ENCODE data around the gene ZNF346.

ZNF346 gene

DNA sequence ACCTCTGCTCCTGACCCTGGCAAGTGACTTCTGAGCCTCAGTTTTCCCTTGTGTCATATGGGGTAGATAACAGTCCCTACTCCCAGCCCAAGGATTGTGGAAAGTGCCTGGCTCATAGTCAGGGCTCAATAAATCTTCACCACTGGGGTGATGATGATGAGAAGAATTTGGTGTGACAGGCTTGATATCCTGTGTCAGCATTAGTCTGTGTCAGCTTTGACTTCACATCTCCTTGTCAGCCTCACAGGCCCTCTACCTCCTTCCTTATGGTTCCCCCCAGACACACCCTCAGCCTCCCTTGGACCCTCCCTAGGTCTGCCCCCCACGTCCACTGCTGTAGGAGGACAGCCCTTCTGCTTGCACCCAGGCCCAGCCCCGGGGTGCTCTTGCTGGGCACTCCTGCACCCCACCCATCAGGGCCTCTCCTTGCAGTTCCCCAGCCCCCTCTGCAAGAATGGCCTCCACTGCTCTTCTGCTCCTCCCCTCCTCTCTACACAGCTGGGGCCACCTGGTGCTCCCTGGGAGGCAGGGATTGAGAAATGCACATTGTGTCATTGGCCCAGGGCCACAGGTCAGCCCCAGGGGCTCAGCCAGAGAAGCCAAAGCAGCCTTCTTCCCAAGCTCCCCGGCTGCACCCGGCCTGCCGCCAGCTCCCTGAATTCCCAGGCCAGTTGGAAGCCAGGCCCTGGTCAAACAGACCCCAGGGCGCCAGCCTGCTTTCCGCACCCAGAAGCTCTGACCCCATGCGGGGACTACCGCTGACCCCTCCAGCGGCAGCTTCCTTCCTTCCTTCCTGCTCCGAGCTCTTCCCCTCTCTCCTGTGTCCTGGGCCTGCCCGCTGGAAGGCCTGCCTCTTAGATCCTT lies 72.0 kb downstream of the ZNF346 start (continued):
- TF ChIP-seq, protein P1, sequence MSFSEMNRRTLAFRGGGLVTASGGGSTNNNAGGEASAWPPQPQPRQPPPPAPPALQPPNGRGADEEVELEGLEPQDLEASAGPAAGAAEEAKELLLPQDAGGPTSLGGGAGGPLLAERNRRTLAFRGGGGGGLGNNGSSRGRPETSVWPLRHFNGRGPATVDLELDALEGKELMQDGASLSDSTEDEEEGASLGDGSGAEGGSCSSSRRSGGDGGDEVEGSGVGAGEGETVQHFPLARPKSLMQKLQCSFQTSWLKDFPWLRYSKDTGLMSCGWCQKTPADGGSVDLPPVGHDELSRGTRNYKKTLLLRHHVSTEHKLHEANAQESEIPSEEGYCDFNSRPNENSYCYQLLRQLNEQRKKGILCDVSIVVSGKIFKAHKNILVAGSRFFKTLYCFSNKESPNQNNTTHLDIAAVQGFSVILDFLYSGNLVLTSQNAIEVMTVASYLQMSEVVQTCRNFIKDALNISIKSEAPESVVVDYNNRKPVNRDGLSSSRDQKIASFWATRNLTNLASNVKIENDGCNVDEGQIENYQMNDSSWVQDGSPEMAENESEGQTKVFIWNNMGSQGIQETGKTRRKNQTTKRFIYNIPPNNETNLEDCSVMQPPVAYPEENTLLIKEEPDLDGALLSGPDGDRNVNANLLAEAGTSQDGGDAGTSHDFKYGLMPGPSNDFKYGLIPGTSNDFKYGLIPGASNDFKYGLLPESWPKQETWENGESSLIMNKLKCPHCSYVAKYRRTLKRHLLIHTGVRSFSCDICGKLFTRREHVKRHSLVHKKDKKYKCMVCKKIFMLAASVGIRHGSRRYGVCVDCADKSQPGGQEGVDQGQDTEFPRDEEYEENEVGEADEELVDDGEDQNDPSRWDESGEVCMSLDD (tag by site-specific recombination; IDR thresholded peaks at IDR 0.05): no peak
- TF ChIP-seq, protein P2, sequence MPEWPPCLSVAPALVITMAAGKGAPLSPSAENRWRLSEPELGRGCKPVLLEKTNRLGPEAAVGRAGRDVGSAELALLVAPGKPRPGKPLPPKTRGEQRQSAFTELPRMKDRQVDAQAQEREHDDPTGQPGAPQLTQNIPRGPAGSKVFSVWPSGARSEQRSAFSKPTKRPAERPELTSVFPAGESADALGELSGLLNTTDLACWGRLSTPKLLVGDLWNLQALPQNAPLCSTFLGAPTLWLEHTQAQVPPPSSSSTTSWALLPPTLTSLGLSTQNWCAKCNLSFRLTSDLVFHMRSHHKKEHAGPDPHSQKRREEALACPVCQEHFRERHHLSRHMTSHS (tag by site-specific recombination; IDR thresholded peaks at IDR 0.05): no peak
- TF ChIP-seq ZNF341 (tag by site-specific recombination; IDR thresholded peaks at IDR 0.05; ENCODE audit: low read depth) (peak; percentile 78), SP7 (tag by site-specific recombination; IDR thresholded peaks at IDR 0.05) (no peak), SP2 (tag by site-specific recombination; IDR thresholded peaks at IDR 0.05) (0 out of 2 replicates have a peak, but pooled peaks have one; percentile 18), ZSCAN30 (tag by site-specific recombination; IDR thresholded peaks at IDR 0.05) (no peak), ZNF23 (tag by site-specific recombination; IDR thresholded peaks at IDR 0.05; ENCODE audit: borderline replicate concordance) (no peak)

DNA sequence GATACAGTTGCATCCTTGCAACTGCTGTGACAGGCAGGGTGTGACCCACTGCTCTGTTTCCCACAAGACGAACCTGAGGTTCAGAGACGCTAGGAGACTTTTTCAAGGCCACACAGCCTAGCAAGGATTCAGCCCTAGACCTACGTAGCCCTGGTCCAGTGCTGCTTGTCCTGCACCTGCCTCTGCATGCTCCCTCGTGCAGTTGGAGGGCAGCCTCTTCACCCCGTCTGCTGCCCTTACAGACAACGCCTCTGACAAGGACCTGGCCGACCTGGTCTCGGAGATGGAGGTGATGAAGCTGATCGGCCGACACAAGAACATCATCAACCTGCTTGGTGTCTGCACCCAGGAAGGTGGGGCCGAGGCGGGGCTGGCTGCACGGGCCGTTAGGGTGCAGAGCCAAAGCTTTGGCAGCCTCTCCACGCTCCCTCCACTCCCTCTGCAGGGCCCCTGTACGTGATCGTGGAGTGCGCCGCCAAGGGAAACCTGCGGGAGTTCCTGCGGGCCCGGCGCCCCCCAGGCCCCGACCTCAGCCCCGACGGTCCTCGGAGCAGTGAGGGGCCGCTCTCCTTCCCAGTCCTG lies 72.7 kb downstream of the ZNF346 start:
- TF ChIP-seq ZNF16 (tag by site-specific recombination; IDR thresholded peaks at IDR 0.05; ENCODE audit: low read depth) (no peak), ZNF169 (tag by site-specific recombination; IDR thresholded peaks at IDR 0.05) (no peak), ZNF768 (tag by site-specific recombination; IDR thresholded peaks at IDR 0.05) (0 out of 2 replicates have a peak, but pooled peaks have one; percentile 18)
- H3K9me3 ChIP-seq (ENCODE audit: control insufficient read depth, insufficient read depth, low read depth, low read length): no peaks in the 10 kb centered on the region
- no peak overlapping the region for H3K27ac ChIP-seq (ENCODE audit: extremely low read depth, low read depth, low read length)
- ChIA-PET POLR2A (no interaction called here), CTCF (interaction anchor here (0.5 to 1.5 kb wide), 3 partner anchors 17 to 1376 kb away, joined by 3 to 5 read pairs (median 4); no protein-coding TSS in a partner anchor)
- H3K4me3 ChIP-seq (ENCODE audit: low read depth, low read length): no peak overlapping the region
- H3K36me3 ChIP-seq (ENCODE audit: control insufficient read depth in 2 of 2, insufficient read depth in 1 of 2, low read length in 2 of 2): peaks cover 0 to 3% of the 10 kb centered on the region in 2 experiments; a peak in 1 of 3 replicates
- no peaks in the 10 kb centered on the region for H3K4me1 ChIP-seq (ENCODE audit: control insufficient read depth, insufficient read depth, low read length)

DNA sequence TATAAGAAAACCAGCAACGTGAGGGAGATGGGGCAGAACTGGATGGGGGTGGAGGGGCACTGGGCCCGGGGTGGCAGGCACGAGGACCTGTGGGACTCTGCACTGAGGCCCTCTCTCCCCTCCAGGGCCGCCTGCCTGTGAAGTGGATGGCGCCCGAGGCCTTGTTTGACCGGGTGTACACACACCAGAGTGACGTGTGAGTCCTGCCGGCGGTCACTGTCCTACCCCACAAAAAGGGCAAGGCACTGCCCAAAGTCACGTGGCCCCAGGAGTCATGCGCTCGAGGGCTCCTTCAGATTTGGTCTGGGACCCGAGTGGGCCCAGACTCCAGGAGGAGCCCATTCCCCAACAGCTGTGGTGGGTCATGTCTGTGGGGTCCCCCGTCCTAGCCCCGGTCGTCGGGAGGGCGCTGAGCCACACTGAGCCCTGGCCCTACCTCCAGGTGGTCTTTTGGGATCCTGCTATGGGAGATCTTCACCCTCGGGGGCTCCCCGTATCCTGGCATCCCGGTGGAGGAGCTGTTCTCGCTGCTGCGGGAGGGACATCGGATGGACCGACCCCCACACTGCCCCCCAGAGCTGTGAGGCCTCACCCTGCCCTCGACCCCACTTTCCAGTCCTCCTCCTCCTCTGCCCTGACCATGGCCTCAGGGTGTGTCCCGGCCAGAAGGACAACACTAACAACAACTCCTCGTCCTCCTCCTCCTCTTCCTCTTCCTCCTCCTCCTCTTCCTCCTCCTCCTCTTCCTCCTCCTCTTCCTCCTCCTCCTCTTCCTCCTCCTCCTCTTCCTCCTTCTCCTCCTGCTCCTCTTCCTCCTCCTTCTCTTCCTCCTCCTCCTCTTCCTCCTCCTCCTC lies 73.9 kb downstream of the ZNF346 start:
- Histone ChIP-seq H3K4me1 (ENCODE audit: control insufficient read depth, insufficient read depth, low read length) (no peaks in the 10 kb centered on the region), H3K4me3 (ENCODE audit: low read depth, low read length) (no peak overlapping the region), H3K36me3 (ENCODE audit: control insufficient read depth in 2 of 2, insufficient read depth in 1 of 2, low read length in 2 of 2) (peaks cover 0 to 3% of the 10 kb centered on the region in 2 experiments; a peak in 1 of 3 replicates), H3K27ac (ENCODE audit: extremely low read depth, low read depth, low read length) (no peak overlapping the region), H3K9me3 (ENCODE audit: control insufficient read depth, insufficient read depth, low read depth, low read length) (no peaks in the 10 kb centered on the region)
- POLR2A ChIA-PET: no interaction called here
- TF ChIP-seq, protein P3, sequence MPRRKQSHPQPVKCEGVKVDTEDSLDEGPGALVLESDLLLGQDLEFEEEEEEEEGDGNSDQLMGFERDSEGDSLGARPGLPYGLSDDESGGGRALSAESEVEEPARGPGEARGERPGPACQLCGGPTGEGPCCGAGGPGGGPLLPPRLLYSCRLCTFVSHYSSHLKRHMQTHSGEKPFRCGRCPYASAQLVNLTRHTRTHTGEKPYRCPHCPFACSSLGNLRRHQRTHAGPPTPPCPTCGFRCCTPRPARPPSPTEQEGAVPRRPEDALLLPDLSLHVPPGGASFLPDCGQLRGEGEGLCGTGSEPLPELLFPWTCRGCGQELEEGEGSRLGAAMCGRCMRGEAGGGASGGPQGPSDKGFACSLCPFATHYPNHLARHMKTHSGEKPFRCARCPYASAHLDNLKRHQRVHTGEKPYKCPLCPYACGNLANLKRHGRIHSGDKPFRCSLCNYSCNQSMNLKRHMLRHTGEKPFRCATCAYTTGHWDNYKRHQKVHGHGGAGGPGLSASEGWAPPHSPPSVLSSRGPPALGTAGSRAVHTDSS (tag by site-specific recombination; IDR thresholded peaks at IDR 0.05): peak; percentile 98
- 0 out of 2 replicates have a peak, but pooled peaks have one; percentile 15 for TF ChIP-seq ZFHX2 (tag by site-specific recombination; conservative IDR thresholded peaks at IDR 0.05)
- peak; percentile 44; the same call in 1 of the 2 replicates for TF ChIP-seq GLIS2 (tag by site-specific recombination; IDR thresholded peaks at IDR 0.05)
- TF ChIP-seq ZNF521 (tag by site-specific recombination; IDR thresholded peaks at IDR 0.05): no peak
- 0 out of 2 replicates have a peak, but pooled peaks have one; percentile 28 for TF ChIP-seq EGR2 (tag by site-specific recombination; IDR thresholded peaks at IDR 0.05; ENCODE audit: low read depth)
- CTCF ChIA-PET: interaction anchor here (0.7 to 3.2 kb wide), 3 partner anchors 10 to 91 kb away, joined by 3 to 17 read pairs (median 3); partner anchors contain the start of gene FGFR4

All from HEK293 (cell line).